Esophagus squamous epithelium (tissue), 5 donors: ENCODE results near the gene ASPDH. TPM values are rescaled to one million over a fixed set of nuclear protein-coding genes. Genes with fewer than 3 reads are reported as not detected.
"Not testable (repeated sequence)": the region's sequence is repeated elsewhere in the genome, so short reads cannot be mapped to it uniquely, and the experiment has no call there.

ENCODE experiments used
- DNase-seq: peaks from one replicate; lab custom pipeline; 2025; lab: John Stamatoyannopoulos, UW
- H3K27ac ChIP-seq, 4 donors: fragments of 200-600 bp; sonication (generic); one replicate each; pipeline ENCODE4 v1.5.1; 2016 to 2019; ENCODE audit warnings: mild to moderate bottlenecking in 1 of 4
- H3K27me3 ChIP-seq, 4 donors: fragments of 200-600 bp; sonication (generic); 1 replicate in 3 of 4; 2 replicates in 1 of 4; pipeline versions ENCODE4 v1.5.1 to v1.6.0; 2017 to 2021; ENCODE audit warnings: antibody characterized with exemption in 1 of 4
- H3K36me3 ChIP-seq, 3 donors: fragments of 200-600 bp; sonication (generic); one replicate each; pipeline ENCODE4 v1.5.1; 2016 to 2019
- H3K4me1 ChIP-seq, 3 donors: fragments of 200-600 bp; sonication (generic); one replicate each; pipeline ENCODE4 v1.5.1; 2017 to 2019
- H3K4me3 ChIP-seq, 4 donors: fragments of 200-600 bp; sonication (generic); 1 replicate in 3 of 4; 2 replicates in 1 of 4; pipeline ENCODE4 v1.5.1; 2016 to 2019; ENCODE audit warnings: mild to moderate bottlenecking in 2 of 4, moderate library complexity in 1 of 4
- H3K9me3 ChIP-seq, 3 donors: fragments of 200-600 bp; sonication (generic); one replicate each; pipeline ENCODE4 v1.5.1; 2016 to 2019
- CTCF ChIP-seq, 6 experiments: fragments of 450-650 bp in 4 of 6; fragments of 200-600 bp in 2 of 6; sonication (generic) in 2 of 6; IDR thresholded peaks; one replicate each; pipeline ENCODE4 v1.5.1; 2016 to 2019; ENCODE audit warnings: antibody characterized with exemption in 6 of 6, mild to moderate bottlenecking in 4 of 6, moderate library complexity in 4 of 6
- POLR2A ChIP-seq, 4 donors: fragments of 450-650 bp; IDR thresholded peaks; one replicate each; pipeline ENCODE4 v1.6.1; 2017; ENCODE audit warnings: antibody characterized with exemption in 4 of 4, mild to moderate bottlenecking in 4 of 4, moderate library complexity in 3 of 4
- WGBS, 2 donors: methylation state at CpG; one replicate each; pipeline ENCODE4 v1.1.5; 2018; 5-methylcytosine and 5-hydroxymethylcytosine counted together
- intact Hi-C: fragments of 100-400 bp; cut with DNase I; formaldehyde crosslinking; loops from one replicate; pipeline ENCODE4 v1.15.0; 2022
- total RNA-seq, 4 donors: library from RNA; depleted of rRNA; stranded (reverse); fragments of >200 nt; gene quantifications; one replicate each; pipeline ENCODE4 v1.1.0, GENCODE V29; 2016
- donor health status: DM: yes; HTN: yes; CAD: no.

The ASPDH gene
- total RNA-seq, 4 donors from 2014 or later: not detected

DNA sequence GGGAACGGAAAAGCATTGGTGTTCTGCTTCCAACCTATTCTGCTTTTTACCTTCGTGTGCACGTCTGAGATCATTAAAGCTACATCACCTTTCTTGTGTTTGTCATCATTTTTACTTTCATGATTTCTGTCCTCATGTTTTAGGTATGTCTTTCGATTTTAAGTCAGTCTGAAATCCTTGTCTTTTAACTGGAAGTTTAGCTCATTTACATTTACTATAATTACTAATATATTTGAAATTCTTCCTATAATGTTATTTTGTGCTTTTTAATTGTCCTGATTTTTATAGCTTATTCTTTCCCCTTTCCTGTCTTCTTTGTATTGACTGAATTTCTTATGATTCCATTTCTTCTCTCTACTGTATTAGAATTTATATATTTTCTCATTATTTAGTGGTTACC, 19.2 kb upstream of the ASPDH start:
- peaks cover 0 to 17% (median 0%) of the 10 kb centered on the region in 3 donors for H3K9me3 ChIP-seq
- H3K4me3 ChIP-seq: no peak overlapping the region
- H3K27me3 ChIP-seq: peaks cover 0 to 49% (median 0%) of the 10 kb centered on the region in 4 donors
- intact Hi-C loops: no loop called here
- 79 to 92% methylated on average over 4 of the region's 4 CpGs for WGBS, 2 donors
- H3K36me3 ChIP-seq: no peaks in the 10 kb centered on the region
- H3K4me1 ChIP-seq: no peaks in the 10 kb centered on the region
- no peak for TF ChIP-seq CTCF (IDR thresholded peaks at IDR 0.05)
- no peak for TF ChIP-seq POLR2A (IDR thresholded peaks at IDR 0.05)
- no peak overlapping the region for H3K27ac ChIP-seq
- no peak for DNase-seq

DNA sequence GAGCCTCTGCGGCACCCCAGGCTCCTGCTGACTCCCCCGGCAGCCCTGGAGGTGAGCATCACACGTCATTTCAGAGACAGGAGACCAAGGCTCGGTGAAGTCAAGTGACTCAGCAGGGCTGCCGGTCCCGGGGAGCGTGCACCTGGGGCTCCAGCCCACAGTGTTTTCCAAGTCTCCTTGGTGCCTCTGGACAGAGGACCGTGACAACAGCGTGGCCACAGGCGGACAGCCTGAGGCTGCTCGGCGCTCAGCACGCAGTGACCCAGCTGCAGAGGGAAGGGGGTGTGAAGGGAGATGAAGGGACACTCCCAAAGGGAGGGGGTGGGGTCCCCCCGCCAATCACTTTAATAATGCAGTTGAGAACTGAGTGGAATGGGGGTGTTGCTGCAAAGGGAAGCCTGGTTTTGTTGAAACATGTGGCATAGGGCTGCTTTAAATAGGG, 17.5 kb upstream of the ASPDH start:
- WGBS, 2 donors: 51 to 80% methylated on average over 1 to 7 of the region's 14 CpGs
- Histone ChIP-seq H3K9me3 (peaks cover 0 to 17% (median 0%) of the 10 kb centered on the region in 3 donors), H3K36me3 (no peaks in the 10 kb centered on the region), H3K4me3 (no peak overlapping the region), H3K4me1 (no peaks in the 10 kb centered on the region), H3K27ac (no peak overlapping the region), H3K27me3 (peaks cover 0 to 41% (median 0%) of the 10 kb centered on the region in 4 donors)
- TF ChIP-seq CTCF (IDR thresholded peaks at IDR 0.05): no peak
- no peak for TF ChIP-seq POLR2A (IDR thresholded peaks at IDR 0.05)
- intact Hi-C loops: no loop called here
- DNase-seq: no peak

DNA sequence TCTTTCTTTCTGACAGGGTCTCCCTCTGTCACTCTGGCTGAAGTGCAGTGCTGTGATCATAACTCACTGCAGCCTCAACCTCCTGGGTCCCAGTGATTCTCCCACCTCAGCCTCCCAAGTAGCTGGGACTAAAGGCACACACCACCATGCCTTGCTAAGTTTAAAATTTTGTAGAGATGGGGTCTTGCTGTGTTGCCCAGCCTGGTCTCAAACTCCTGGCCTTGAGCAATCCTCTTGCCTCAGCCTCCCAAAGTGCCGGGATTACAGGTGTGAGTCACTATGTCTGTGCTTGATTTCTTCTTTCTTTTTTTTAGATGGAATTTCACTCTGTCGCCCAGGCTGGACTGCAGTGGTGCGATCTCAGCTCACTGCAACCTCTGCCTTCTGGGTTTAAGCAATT, 14.3 kb upstream of the ASPDH start:
- intact Hi-C loops: not testable (repeated sequence)

DNA sequence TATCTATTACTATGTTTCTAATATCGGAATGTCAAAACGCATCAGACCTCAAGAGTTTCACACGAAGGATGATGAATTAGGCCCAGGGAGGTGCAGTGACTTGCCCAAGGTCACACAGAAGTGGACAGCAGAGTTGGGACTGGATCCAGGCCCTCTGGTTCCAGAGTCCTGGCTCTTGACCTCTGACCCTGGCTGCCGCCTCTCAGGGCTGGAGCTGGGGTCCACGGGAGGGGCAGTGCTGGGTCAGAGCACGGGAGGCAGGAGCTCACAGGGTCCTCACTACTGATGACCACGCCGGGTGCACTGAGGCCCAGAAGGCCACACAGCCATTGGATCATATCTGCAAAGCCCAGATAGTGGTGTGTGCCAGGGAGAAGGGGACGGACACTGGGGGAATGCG, 9.2 kb upstream of the ASPDH start:
- no peak for DNase-seq
- H3K4me1 ChIP-seq: no peaks in the 10 kb centered on the region
- no peaks in the 10 kb centered on the region for H3K9me3 ChIP-seq
- H3K27ac ChIP-seq: no peak overlapping the region
- no peaks in the 10 kb centered on the region for H3K27me3 ChIP-seq
- TF ChIP-seq CTCF (IDR thresholded peaks at IDR 0.05): no peak
- no peak for TF ChIP-seq POLR2A (IDR thresholded peaks at IDR 0.05)
- no peak overlapping the region for H3K4me3 ChIP-seq
- 91 to 93% methylated on average over 5 to 7 of the region's 10 CpGs for WGBS, 2 donors
- no peaks in the 10 kb centered on the region for H3K36me3 ChIP-seq
- intact Hi-C loops: no loop called here

More for the DNA sequence above, 14.3 kb upstream of the ASPDH start:
- H3K9me3 ChIP-seq, H3K36me3 ChIP-seq, DNase-seq, H3K4me3 ChIP-seq, H3K4me1 ChIP-seq, H3K27ac ChIP-seq: not testable (repeated sequence)
- 68 to 69% methylated on average over 3 of the region's 3 CpGs for WGBS, 2 donors
- peaks cover 0 to 41% (median 0%) of the 10 kb centered on the region in 4 donors for H3K27me3 ChIP-seq

GRCh38 chr19:50520822-50521465, 7.2 kb upstream of the ASPDH start:
- no peak overlapping the region for H3K27ac ChIP-seq

More at GRCh38 chr19:50520822-50521465, 7.2 kb upstream of the ASPDH start:
- TF ChIP-seq POLR2A (IDR thresholded peaks at IDR 0.05) (no peak), CTCF (IDR thresholded peaks at IDR 0.05) (no peak)
- H3K4me1 ChIP-seq: no peaks in the 10 kb centered on the region
- H3K36me3 ChIP-seq: no peaks in the 10 kb centered on the region
- no peaks in the 10 kb centered on the region for H3K9me3 ChIP-seq
- WGBS, 2 donors: 72 to 77% methylated on average over 17 of the region's 17 CpGs
- H3K27me3 ChIP-seq: peaks cover 0 to 7% (median 0%) of the 10 kb centered on the region in 4 donors
- H3K4me3 ChIP-seq: no peak overlapping the region
- intact Hi-C loops: no loop called here
- no peak for DNase-seq
